Esophagus squamous epithelium (tissue), 4 donors: Measurements from ENCODE around the gene LRRC51.
"Not testable (repeated sequence)": the region's sequence is repeated elsewhere in the genome, so short reads cannot be mapped to it uniquely, and the experiment has no call there.

Experiments
- POLR2A ChIP-seq, 4 donors: fragments of 450-650 bp; IDR thresholded peaks; one replicate each; pipeline ENCODE4 v1.6.1; 2017; ENCODE audit warnings: antibody characterized with exemption in 4 of 4, mild to moderate bottlenecking in 4 of 4, moderate library complexity in 3 of 4
- TF ChIP-seq, protein P1 (sequence below), 6 experiments: fragments of 450-650 bp in 4 of 6; fragments of 200-600 bp in 2 of 6; sonication (generic) in 2 of 6; IDR thresholded peaks; one replicate each; pipeline ENCODE4 v1.5.1; 2016 to 2019; ENCODE audit warnings: antibody characterized with exemption in 6 of 6, mild to moderate bottlenecking in 4 of 6, moderate library complexity in 4 of 6

DNA sequence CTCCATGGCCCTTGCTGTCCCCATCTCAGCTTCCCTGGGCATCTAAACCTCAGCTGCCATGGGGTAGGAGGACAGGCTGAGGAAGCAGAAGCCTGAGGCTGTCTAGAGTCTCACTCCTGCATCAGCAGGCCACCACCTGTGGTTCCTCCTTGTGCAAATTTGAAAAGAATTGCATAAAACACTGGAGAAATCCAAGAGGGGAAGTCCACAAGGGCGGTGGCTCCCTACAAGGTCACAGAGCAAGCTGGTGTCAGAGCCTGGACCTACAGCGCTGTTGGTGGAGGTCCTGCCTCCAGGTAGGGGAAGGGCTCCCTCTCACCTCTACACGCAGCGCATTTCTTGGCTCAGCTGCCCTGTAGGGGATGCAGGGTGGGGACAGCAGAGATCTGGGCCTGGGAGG lies 54.8 kb downstream of the LRRC51 start, which contains the start of gene FOLR3:
- TF ChIP-seq, protein P1, sequence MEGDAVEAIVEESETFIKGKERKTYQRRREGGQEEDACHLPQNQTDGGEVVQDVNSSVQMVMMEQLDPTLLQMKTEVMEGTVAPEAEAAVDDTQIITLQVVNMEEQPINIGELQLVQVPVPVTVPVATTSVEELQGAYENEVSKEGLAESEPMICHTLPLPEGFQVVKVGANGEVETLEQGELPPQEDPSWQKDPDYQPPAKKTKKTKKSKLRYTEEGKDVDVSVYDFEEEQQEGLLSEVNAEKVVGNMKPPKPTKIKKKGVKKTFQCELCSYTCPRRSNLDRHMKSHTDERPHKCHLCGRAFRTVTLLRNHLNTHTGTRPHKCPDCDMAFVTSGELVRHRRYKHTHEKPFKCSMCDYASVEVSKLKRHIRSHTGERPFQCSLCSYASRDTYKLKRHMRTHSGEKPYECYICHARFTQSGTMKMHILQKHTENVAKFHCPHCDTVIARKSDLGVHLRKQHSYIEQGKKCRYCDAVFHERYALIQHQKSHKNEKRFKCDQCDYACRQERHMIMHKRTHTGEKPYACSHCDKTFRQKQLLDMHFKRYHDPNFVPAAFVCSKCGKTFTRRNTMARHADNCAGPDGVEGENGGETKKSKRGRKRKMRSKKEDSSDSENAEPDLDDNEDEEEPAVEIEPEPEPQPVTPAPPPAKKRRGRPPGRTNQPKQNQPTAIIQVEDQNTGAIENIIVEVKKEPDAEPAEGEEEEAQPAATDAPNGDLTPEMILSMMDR (IDR thresholded peaks at IDR 0.05) = not testable (repeated sequence)
- not testable (repeated sequence) for TF ChIP-seq POLR2A (IDR thresholded peaks at IDR 0.05)
